DND-41 (cell line): ENCODE results near the gene IPO11.

Source experiments
- ATAC-seq: fragments of 200-7000 bp; cut with Tn5 transposase; 3 replicates; pipeline ENCODE4 v1.9.1; 2021; ENCODE audit warnings: low read depth; ENCODE audit not compliant: insufficient read depth
- DNase-seq: peaks from one replicate; pipeline ENCODE4 v3.0.0-alpha.2; 2020
- H2AFZ ChIP-seq: 2 replicates; pipeline ENCODE4 v1.6.0; 2012; ENCODE audit warnings: low read depth, low read length
- H3K27ac ChIP-seq: 2 replicates; pipeline ENCODE4 v1.5.1; 2012; ENCODE audit warnings: low read length, inconsistent platforms
- H3K27me3 ChIP-seq: fragments of 200-600 bp; sonication (generic); 2 replicates; pipeline ENCODE4 v1.6.0; 2012; ENCODE audit warnings: low read length, mild to moderate bottlenecking, inconsistent platforms; ENCODE audit not compliant: insufficient read depth, poor library complexity
- H3K36me3 ChIP-seq: 2 replicates; pipeline ENCODE4 v1.5.1; 2012; ENCODE audit warnings: low read length, inconsistent platforms; ENCODE audit not compliant: insufficient read depth
- H3K4me1 ChIP-seq: 2 replicates; pipeline ENCODE4 v1.5.1; 2012; ENCODE audit warnings: mild to moderate bottlenecking, low read length; ENCODE audit not compliant: insufficient read depth
- H3K4me2 ChIP-seq: 2 replicates; pipeline ENCODE4 v1.6.0; 2012; ENCODE audit warnings: mild to moderate bottlenecking, moderate library complexity, low read length, inconsistent platforms; ENCODE audit not compliant: insufficient read depth
- H3K4me3 ChIP-seq, 2 experiments: fragments of 200-600 bp in 1 of 2; shearing (Covaris generic) in 1 of 2; 2 replicates each; pipeline ENCODE4 v1.5.1; 2012 to 2016; ENCODE audit warnings: inconsistent platforms in 2 of 2, low read length in 2 of 2, mild to moderate bottlenecking in 2 of 2, low read depth in 1 of 2, moderate library complexity in 1 of 2
- H3K79me2 ChIP-seq: 2 replicates; pipeline ENCODE4 v1.6.0; 2012; ENCODE audit warnings: low read length, inconsistent platforms; ENCODE audit not compliant: insufficient read depth
- H3K9ac ChIP-seq: 2 replicates; pipeline ENCODE4 v1.6.0; 2012; ENCODE audit warnings: low read depth, mild to moderate bottlenecking, inconsistent platforms, low read length, moderate library complexity
- H3K9me3 ChIP-seq: 2 replicates; pipeline ENCODE4 v1.5.1; 2012; ENCODE audit warnings: low read length, moderate library complexity, mild to moderate bottlenecking, inconsistent platforms; ENCODE audit not compliant: insufficient read depth, severe bottlenecking
- H4K20me1 ChIP-seq: 2 replicates; pipeline ENCODE4 v1.6.0; 2012; ENCODE audit warnings: low read length; ENCODE audit not compliant: insufficient read depth
- EZH2 ChIP-seq: IDR thresholded peaks from 3 replicates; pipeline ENCODE4 v1.6.1; 2012; ENCODE audit warnings: borderline replicate concordance, low read depth, mild to moderate bottlenecking, moderate library complexity, low read length, inconsistent platforms; ENCODE audit not compliant: severe bottlenecking
- TF ChIP-seq, protein P1 (sequence below): IDR thresholded peaks from 2 replicates; pipeline ENCODE4 v1.5.1; 2012; ENCODE audit warnings: borderline replicate concordance, low read length, moderate library complexity, mild to moderate bottlenecking; ENCODE audit not compliant: poor library complexity, severe bottlenecking; ENCODE audit errors: extremely low read depth

IPO11 gene

DNA sequence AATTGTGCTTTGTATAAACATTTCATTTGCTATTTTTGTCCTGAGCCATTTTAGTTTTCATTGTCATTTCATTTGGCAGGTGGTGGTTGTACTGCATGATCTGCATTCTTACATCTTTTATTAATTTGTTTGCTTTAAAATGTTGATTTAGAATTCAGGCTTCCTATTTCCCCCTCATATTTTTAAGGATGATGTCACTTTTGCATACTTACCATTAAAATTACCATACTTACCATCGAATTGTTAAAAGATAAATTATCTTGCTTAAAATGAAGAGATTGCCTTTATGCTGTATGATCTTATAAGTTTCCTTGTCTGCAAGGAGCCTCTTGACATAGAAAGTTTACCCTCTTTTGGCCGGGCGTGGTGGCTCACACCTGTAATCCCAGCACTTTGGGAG, 40.0 kb upstream of the IPO11 start:
- H3K27ac ChIP-seq: no peak overlapping the region
- H3K4me1 ChIP-seq: no peaks in the 10 kb centered on the region
- peaks cover 77% of the 10 kb centered on the region for H3K36me3 ChIP-seq
- DNase-seq: no peak
- no peaks in the 10 kb centered on the region for H3K9me3 ChIP-seq
- H3K27me3 ChIP-seq: no peaks in the 10 kb centered on the region
- H3K4me3 ChIP-seq: no peak overlapping the region
- no peaks in the 10 kb centered on the region; the same call in 1 of the 2 replicates for H3K79me2 ChIP-seq
- TF ChIP-seq, protein P1, sequence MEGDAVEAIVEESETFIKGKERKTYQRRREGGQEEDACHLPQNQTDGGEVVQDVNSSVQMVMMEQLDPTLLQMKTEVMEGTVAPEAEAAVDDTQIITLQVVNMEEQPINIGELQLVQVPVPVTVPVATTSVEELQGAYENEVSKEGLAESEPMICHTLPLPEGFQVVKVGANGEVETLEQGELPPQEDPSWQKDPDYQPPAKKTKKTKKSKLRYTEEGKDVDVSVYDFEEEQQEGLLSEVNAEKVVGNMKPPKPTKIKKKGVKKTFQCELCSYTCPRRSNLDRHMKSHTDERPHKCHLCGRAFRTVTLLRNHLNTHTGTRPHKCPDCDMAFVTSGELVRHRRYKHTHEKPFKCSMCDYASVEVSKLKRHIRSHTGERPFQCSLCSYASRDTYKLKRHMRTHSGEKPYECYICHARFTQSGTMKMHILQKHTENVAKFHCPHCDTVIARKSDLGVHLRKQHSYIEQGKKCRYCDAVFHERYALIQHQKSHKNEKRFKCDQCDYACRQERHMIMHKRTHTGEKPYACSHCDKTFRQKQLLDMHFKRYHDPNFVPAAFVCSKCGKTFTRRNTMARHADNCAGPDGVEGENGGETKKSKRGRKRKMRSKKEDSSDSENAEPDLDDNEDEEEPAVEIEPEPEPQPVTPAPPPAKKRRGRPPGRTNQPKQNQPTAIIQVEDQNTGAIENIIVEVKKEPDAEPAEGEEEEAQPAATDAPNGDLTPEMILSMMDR: no peak
- TF ChIP-seq EZH2: no peak
- H3K9ac ChIP-seq: no peak overlapping the region
- H4K20me1 ChIP-seq: no peaks in the 10 kb centered on the region
- no peak overlapping the region for H2AFZ ChIP-seq
- H3K4me2 ChIP-seq: no peak overlapping the region
- ATAC-seq: no peak

DNA sequence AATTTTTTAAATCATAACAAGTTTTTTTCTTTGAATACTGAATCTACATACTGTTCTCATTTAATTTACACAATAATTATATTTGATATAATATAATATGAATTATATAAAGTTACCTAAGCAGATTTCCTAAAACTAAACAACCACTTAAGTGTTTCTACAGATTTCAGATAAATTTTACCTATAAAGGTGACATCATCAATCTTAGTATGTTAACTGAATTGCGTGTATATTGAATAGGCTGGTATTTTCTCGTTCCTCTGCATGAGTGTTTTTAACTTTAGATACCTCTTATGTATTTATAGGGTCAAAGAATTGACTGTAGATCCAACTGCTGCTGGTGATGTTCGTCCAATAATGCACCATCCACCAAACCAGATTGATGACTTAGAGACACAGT, 39.2 kb upstream of the IPO11 start:
- Histone ChIP-seq H3K4me1 (no peaks in the 10 kb centered on the region), H3K27me3 (no peaks in the 10 kb centered on the region), H3K4me3 (no peak overlapping the region), H3K4me2 (no peak overlapping the region), H3K79me2 (no peaks in the 10 kb centered on the region; the same call in 1 of the 2 replicates), H4K20me1 (no peaks in the 10 kb centered on the region), H3K27ac (no peak overlapping the region), H3K36me3 (peaks cover 77% of the 10 kb centered on the region), H3K9me3 (no peaks in the 10 kb centered on the region), H2AFZ (no peak overlapping the region), H3K9ac (no peak overlapping the region)
- DNase-seq (no peak), ATAC-seq (no peak)
- TF ChIP-seq EZH2: no peak
- TF ChIP-seq, protein P1: no peak

DNA sequence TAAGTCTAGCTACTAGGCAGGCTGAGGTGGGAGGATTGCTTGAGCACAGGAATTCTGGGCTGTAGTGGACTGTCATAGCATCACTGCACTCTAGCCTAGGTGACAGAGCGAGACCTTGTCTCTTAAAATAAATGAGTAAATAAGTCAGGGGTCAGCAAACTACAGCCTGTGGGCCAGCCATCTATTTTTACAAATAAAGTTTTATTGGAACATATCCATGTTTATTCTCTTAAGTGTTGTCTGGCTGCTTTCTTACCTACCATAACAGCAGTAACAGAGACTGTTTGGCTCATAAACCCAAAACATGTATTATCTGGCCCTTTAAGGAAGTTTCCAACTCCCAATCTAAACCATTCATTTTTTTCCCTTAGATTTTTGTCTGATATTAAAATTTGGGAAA, 38.5 kb upstream of the IPO11 start:
- H3K4me2 ChIP-seq: no peak overlapping the region
- no peak for TF ChIP-seq EZH2
- TF ChIP-seq, protein P1: no peak
- no peaks in the 10 kb centered on the region; the same call in 1 of the 2 replicates for H3K79me2 ChIP-seq
- no peaks in the 10 kb centered on the region for H3K4me1 ChIP-seq
- no peaks in the 10 kb centered on the region for H3K27me3 ChIP-seq
- ATAC-seq: no peak
- DNase-seq: no peak
- H3K36me3 ChIP-seq: peaks cover 79% of the 10 kb centered on the region
- no peak overlapping the region for H3K27ac ChIP-seq
- H2AFZ ChIP-seq: no peak overlapping the region
- no peak overlapping the region for H3K4me3 ChIP-seq
- no peak overlapping the region for H3K9ac ChIP-seq
- no peaks in the 10 kb centered on the region for H3K9me3 ChIP-seq
- H4K20me1 ChIP-seq: no peaks in the 10 kb centered on the region

DNA sequence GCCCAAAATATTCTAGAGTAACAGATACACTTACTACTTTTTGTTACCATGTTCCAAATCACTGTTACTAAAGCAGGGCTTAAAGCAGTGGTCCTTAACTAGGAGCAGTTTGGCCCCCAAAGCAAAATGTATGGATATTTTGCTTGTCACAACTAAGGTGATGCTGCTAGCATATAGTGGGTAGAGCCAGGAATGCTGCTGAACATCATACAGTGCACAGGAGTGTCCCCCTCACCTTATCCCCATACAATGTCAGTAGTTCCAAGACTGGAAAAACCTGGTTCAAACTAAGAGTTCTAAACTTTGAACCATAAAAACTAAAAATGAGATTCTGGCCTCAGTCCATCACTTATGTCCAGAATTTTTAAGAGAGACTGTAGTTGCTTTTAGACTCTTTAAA, 36.9 kb upstream of the IPO11 start:
- Histone ChIP-seq H3K9me3 (no peaks in the 10 kb centered on the region), H3K4me2 (no peak overlapping the region), H2AFZ (no peak overlapping the region), H3K4me3 (no peak overlapping the region), H3K79me2 (no peaks in the 10 kb centered on the region; the same call in 1 of the 2 replicates), H4K20me1 (no peaks in the 10 kb centered on the region), H3K27me3 (no peaks in the 10 kb centered on the region), H3K36me3 (peaks cover 83% of the 10 kb centered on the region), H3K4me1 (no peaks in the 10 kb centered on the region), H3K27ac (no peak overlapping the region), H3K9ac (no peak overlapping the region)
- DNase-seq (no peak), ATAC-seq (no peak)
- no peak for TF ChIP-seq EZH2
- TF ChIP-seq, protein P1: no peak
